Stimulated activated CD4-positive, alpha-beta T cell treated with anti-CD3 and anti-CD28 coated beads, Interleukin-4, amount 100 ng/mL, for 48 hours (primary cell): ENCODE results near the gene GTF2A2.
"Not testable (repeated sequence)": the region's sequence is repeated elsewhere in the genome, so short reads cannot be mapped to it uniquely, and the experiment has no call there.

Source experiments
- DNase-seq, 2 donors: peaks; one replicate each; pipeline ENCODE4 v3.0.0-alpha.2; 2020; ENCODE audit warnings: low read depth in 2 of 2

Gene GTF2A2

GRCh38 chr15:59656897-59657634 is at the start of gene GTF2A2:
Gene GTF2A2 (minus strand): TSS chr15:59657515. CDS start chr15:59652277, 5,238 bp downstream.
- DNase-seq, result peak; percentile 93 to 95

GRCh38 chr15:59703979-59704796 is 46.9 kb upstream of the GTF2A2 start:
- no peak for DNase-seq

- DNase-seq, result no peak
These were observed 45.0 kb upstream of the GTF2A2 start for GRCh38 chr15:59702351-59702750.

GRCh38 chr15:59701880-59702279 is 44.6 kb upstream of the GTF2A2 start:
- DNase-seq, result no peak

- no peak for DNase-seq
These were observed 42.6 kb upstream of the GTF2A2 start for GRCh38 chr15:59699810-59700431.

GRCh38 chr15:59698065-59698464 is 40.8 kb upstream of the GTF2A2 start:
- DNase-seq, result not testable (repeated sequence)

GRCh38 chr15:59696332-59696731 is 39.0 kb upstream of the GTF2A2 start:
- no peak for DNase-seq

GRCh38 chr15:59694779-59695178 is 37.5 kb upstream of the GTF2A2 start:
- DNase-seq, result no peak

GRCh38 chr15:59691194-59691805 is 34.0 kb upstream of the GTF2A2 start:
- peak in 1 of 2 donors; percentile 25 for DNase-seq

GRCh38 chr15:59689626-59690236 is 32.4 kb upstream of the GTF2A2 start:
- peak; percentile 38 to 40 for DNase-seq

- peak; percentile 94 to 97 for DNase-seq
These were observed 31.7 kb upstream of the GTF2A2 start, which contains the start of gene BNIP2 for GRCh38 chr15:59688782-59689625. Gene BNIP2 (minus strand): TSS chr15:59689320. CDS start chr15:59682457, 6,863 bp downstream.

GRCh38 chr15:59688423-59688781 is 31.1 kb upstream of the GTF2A2 start:
- no peak for DNase-seq

GRCh38 chr15:59687836-59688235 is 30.5 kb upstream of the GTF2A2 start:
- no peak for DNase-seq

- DNase-seq, result no peak
These were observed 29.1 kb upstream of the GTF2A2 start for GRCh38 chr15:59686389-59686788.

GRCh38 chr15:59685737-59686297 is 28.5 kb upstream of the GTF2A2 start:
- DNase-seq, result no peak

GRCh38 chr15:59680870-59681269 is 23.6 kb upstream of the GTF2A2 start:
- DNase-seq, result no peak

GRCh38 chr15:59680346-59680745 is 23.0 kb upstream of the GTF2A2 start:
- DNase-seq, result no peak

GRCh38 chr15:59678620-59679019 is 21.3 kb upstream of the GTF2A2 start:
- no peak for DNase-seq

GRCh38 chr15:59678172-59678571 is 20.9 kb upstream of the GTF2A2 start:
- DNase-seq, result no peak

GRCh38 chr15:59676565-59676964 is 19.2 kb upstream of the GTF2A2 start:
- no peak for DNase-seq
